ENCODE measurements around the gene KCTD11. TPM values are rescaled to one million over a fixed set of nuclear protein-coding genes. Genes with fewer than 3 reads are reported as not detected.

The KCTD11 gene
- polyA plus RNA-seq (2013, experiment 1 of 4) = 11.7 TPM
- 10.7 TPM for polyA plus RNA-seq (2013, experiment 2 of 4)
- 8.2 TPM for polyA plus RNA-seq (2013, experiment 3 of 4)
- 9.7 TPM for polyA plus RNA-seq (2013, experiment 4 of 4)

- H3K27ac ChIP-seq (ENCODE audit: insufficient read depth, low read depth, low read length, poor library complexity, severe bottlenecking) = peak within 1 kb of the TSS; percentile 86
- H3K4me3 ChIP-seq (ENCODE audit: insufficient read depth, low read depth, low read length) = peak within 1 kb of the TSS; percentile 87
- H3K4me1 ChIP-seq (ENCODE audit: control insufficient read depth, insufficient read depth, low read length) = peaks cover 42% of the 10 kb centered on the region
- peaks cover 7% of the 10 kb centered on the region for H3K27me3 ChIP-seq (ENCODE audit: control insufficient read depth, insufficient read depth, low read length, poor library complexity, severe bottlenecking)
- no peaks in the 10 kb centered on the region for H3K36me3 ChIP-seq (ENCODE audit: control insufficient read depth, insufficient read depth, low read length)
- 0% methylated on average over 91 of the region's 91 CpGs for WGBS, 2 experiments
- H3K9me3 ChIP-seq (ENCODE audit: control insufficient read depth, low read length) = no peaks in the 10 kb centered on the region
Observed at GRCh38 chr17:7351665-7352502, at the start of gene KCTD11. Gene KCTD11, plus strand, starts transcription at chr17:7352162.

- H3K27me3 ChIP-seq (ENCODE audit: control insufficient read depth, insufficient read depth, low read length, poor library complexity, severe bottlenecking) = peaks cover 10% of the 10 kb centered on the region
- 91 to 97% methylated on average over 7 of the region's 7 CpGs for WGBS, 2 experiments
- H3K27ac ChIP-seq (ENCODE audit: insufficient read depth, low read depth, low read length, poor library complexity, severe bottlenecking) = no peak overlapping the region
- no peaks in the 10 kb centered on the region for H3K9me3 ChIP-seq (ENCODE audit: control insufficient read depth, low read length)
- H3K4me1 ChIP-seq (ENCODE audit: control insufficient read depth, insufficient read depth, low read length) = peaks cover 1% of the 10 kb centered on the region
- no peaks in the 10 kb centered on the region for H3K36me3 ChIP-seq (ENCODE audit: control insufficient read depth, insufficient read depth, low read length)
- H3K4me3 ChIP-seq (ENCODE audit: insufficient read depth, low read depth, low read length) = no peak overlapping the region
Observed at GRCh38 chr17:7304179-7304578, 47.8 kb upstream of the KCTD11 start.

- peak within 1 kb of the TSS; percentile 95 for H3K4me3 ChIP-seq (ENCODE audit: insufficient read depth, low read depth, low read length)
- H3K4me1 ChIP-seq (ENCODE audit: control insufficient read depth, insufficient read depth, low read length) = peaks cover 6% of the 10 kb centered on the region
- peak within 1 kb of the TSS; percentile 91 for H3K27ac ChIP-seq (ENCODE audit: insufficient read depth, low read depth, low read length, poor library complexity, severe bottlenecking)
- H3K9me3 ChIP-seq (ENCODE audit: control insufficient read depth, low read length) = no peaks in the 10 kb centered on the region
- H3K36me3 ChIP-seq (ENCODE audit: control insufficient read depth, insufficient read depth, low read length) = peaks cover 24% of the 10 kb centered on the region
- WGBS, 2 experiments = 1% methylated on average over 64 of the region's 64 CpGs
- H3K27me3 ChIP-seq (ENCODE audit: control insufficient read depth, insufficient read depth, low read length, poor library complexity, severe bottlenecking) = no peaks in the 10 kb centered on the region
Observed at GRCh38 chr17:7306911-7307685, 44.9 kb upstream of the KCTD11 start, which contains the start of gene EIF5A. Gene EIF5A, plus strand, starts transcription at chr17:7307628. Its CDS starts 2,008 bp downstream, at chr17:7309636.

- 0 to 1% methylated on average over 104 of the region's 104 CpGs for WGBS, 2 experiments
Observed at GRCh38 chr17:7307686-7308624, 44.0 kb upstream of the KCTD11 start.

GRCh38 chr17:7308625-7309433, 43.1 kb upstream of the KCTD11 start:
- H3K36me3 ChIP-seq (ENCODE audit: control insufficient read depth, insufficient read depth, low read length) = peaks cover 40% of the 10 kb centered on the region
- no peaks in the 10 kb centered on the region for H3K27me3 ChIP-seq (ENCODE audit: control insufficient read depth, insufficient read depth, low read length, poor library complexity, severe bottlenecking)
- H3K4me1 ChIP-seq (ENCODE audit: control insufficient read depth, insufficient read depth, low read length) = peaks cover 6% of the 10 kb centered on the region
- H3K27ac ChIP-seq (ENCODE audit: insufficient read depth, low read depth, low read length, poor library complexity, severe bottlenecking) = peak overlapping the region; percentile 91
- 1% methylated on average over 11 of the region's 14 CpGs for WGBS, 2 experiments
- H3K9me3 ChIP-seq (ENCODE audit: control insufficient read depth, low read length) = no peaks in the 10 kb centered on the region
- H3K4me3 ChIP-seq (ENCODE audit: insufficient read depth, low read depth, low read length) = peak overlapping the region; percentile 95

More at GRCh38 chr17:7307686-7308624, 44.0 kb upstream of the KCTD11 start:
- H3K4me3 ChIP-seq (ENCODE audit: insufficient read depth, low read depth, low read length) = peak overlapping the region; percentile 95
- peaks cover 6% of the 10 kb centered on the region for H3K4me1 ChIP-seq (ENCODE audit: control insufficient read depth, insufficient read depth, low read length)
- H3K36me3 ChIP-seq (ENCODE audit: control insufficient read depth, insufficient read depth, low read length) = peaks cover 32% of the 10 kb centered on the region
- H3K27me3 ChIP-seq (ENCODE audit: control insufficient read depth, insufficient read depth, low read length, poor library complexity, severe bottlenecking) = no peaks in the 10 kb centered on the region
- H3K9me3 ChIP-seq (ENCODE audit: control insufficient read depth, low read length) = no peaks in the 10 kb centered on the region
- H3K27ac ChIP-seq (ENCODE audit: insufficient read depth, low read depth, low read length, poor library complexity, severe bottlenecking) = peak overlapping the region; percentile 91

- Histone ChIP-seq H3K27ac (ENCODE audit: insufficient read depth, low read depth, low read length, poor library complexity, severe bottlenecking) (no peak overlapping the region), H3K4me1 (ENCODE audit: control insufficient read depth, insufficient read depth, low read length) (peaks cover 6% of the 10 kb centered on the region), H3K9me3 (ENCODE audit: control insufficient read depth, low read length) (no peaks in the 10 kb centered on the region), H3K27me3 (ENCODE audit: control insufficient read depth, insufficient read depth, low read length, poor library complexity, severe bottlenecking) (no peaks in the 10 kb centered on the region), H3K36me3 (ENCODE audit: control insufficient read depth, insufficient read depth, low read length) (peaks cover 41% of the 10 kb centered on the region), H3K4me3 (ENCODE audit: insufficient read depth, low read depth, low read length) (peak overlapping the region; percentile 95)
- WGBS, 2 experiments = 95 to 96% methylated on average over 12 of the region's 12 CpGs
Observed at GRCh38 chr17:7309628-7310027, 42.3 kb upstream of the KCTD11 start.

GRCh38 chr17:7311110-7311705, 40.8 kb upstream of the KCTD11 start:
- Histone ChIP-seq H3K9me3 (ENCODE audit: control insufficient read depth, low read length) (no peaks in the 10 kb centered on the region), H3K4me3 (ENCODE audit: insufficient read depth, low read depth, low read length) (no peak overlapping the region), H3K36me3 (ENCODE audit: control insufficient read depth, insufficient read depth, low read length) (peaks cover 41% of the 10 kb centered on the region), H3K27ac (ENCODE audit: insufficient read depth, low read depth, low read length, poor library complexity, severe bottlenecking) (no peak overlapping the region), H3K27me3 (ENCODE audit: control insufficient read depth, insufficient read depth, low read length, poor library complexity, severe bottlenecking) (no peaks in the 10 kb centered on the region), H3K4me1 (ENCODE audit: control insufficient read depth, insufficient read depth, low read length) (peaks cover 10% of the 10 kb centered on the region)
- 94% methylated on average over 7 of the region's 7 CpGs for WGBS, 2 experiments

- WGBS, 2 experiments = 91 to 96% methylated on average over 7 of the region's 7 CpGs
- peaks cover 45% of the 10 kb centered on the region for H3K36me3 ChIP-seq (ENCODE audit: control insufficient read depth, insufficient read depth, low read length)
Observed at GRCh38 chr17:7312432-7313087, 39.4 kb upstream of the KCTD11 start.

More at GRCh38 chr17:7312432-7313087, 39.4 kb upstream of the KCTD11 start:
- H3K27ac ChIP-seq (ENCODE audit: insufficient read depth, low read depth, low read length, poor library complexity, severe bottlenecking) = no peak overlapping the region
- no peak overlapping the region for H3K4me3 ChIP-seq (ENCODE audit: insufficient read depth, low read depth, low read length)
- H3K27me3 ChIP-seq (ENCODE audit: control insufficient read depth, insufficient read depth, low read length, poor library complexity, severe bottlenecking) = no peaks in the 10 kb centered on the region
- peaks cover 10% of the 10 kb centered on the region for H3K4me1 ChIP-seq (ENCODE audit: control insufficient read depth, insufficient read depth, low read length)
- H3K9me3 ChIP-seq (ENCODE audit: control insufficient read depth, low read length) = no peaks in the 10 kb centered on the region

All from ectodermal cell (in vitro differentiated cells).